Erythroblast (primary cell): ENCODE measurements around the gene ASB17.

Source experiments
- GATA1 ChIP-seq: IDR thresholded peaks from 2 replicates; pipeline ENCODE4 v1.6.1; 2011; ENCODE audit warnings: low read depth, mild to moderate bottlenecking, control low read depth, low read length, moderate library complexity
- POLR2A ChIP-seq: IDR thresholded peaks from 2 replicates; pipeline ENCODE4 v1.6.1; 2011; ENCODE audit warnings: mild to moderate bottlenecking, low read length

- TF ChIP-seq POLR2A: no peak
- TF ChIP-seq GATA1: no peak
Observed at GRCh38 chr1:75950176-75950575, 18.0 kb upstream of the ASB17 start.
